ENCODE data around the gene CDYL.

DNA sequence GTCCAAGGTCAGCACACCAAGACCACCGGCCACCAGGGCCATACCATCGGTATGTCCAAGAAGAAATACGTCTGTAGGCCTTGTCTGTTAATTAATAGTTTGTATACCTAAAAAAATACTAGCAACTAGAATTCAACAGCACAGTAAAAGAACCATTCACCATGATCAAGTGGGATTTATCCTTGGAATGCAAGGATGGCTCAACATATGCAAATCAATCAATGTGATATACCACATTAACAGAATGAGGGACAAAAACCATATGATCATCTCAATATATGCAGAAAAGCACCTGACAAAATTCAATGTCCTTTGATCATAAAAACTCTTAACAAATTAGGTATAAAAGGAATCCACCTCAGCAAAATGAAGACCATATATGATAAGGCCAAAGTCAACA, 203.2 kb downstream of the CDYL start:
- TF ChIP-seq NFIC (IDR thresholded peaks at IDR 0.05) = no peak
- TF ChIP-seq TAF1 (IDR thresholded peaks at IDR 0.05; ENCODE audit: low read depth) = no peak
- TF ChIP-seq, protein P1, sequence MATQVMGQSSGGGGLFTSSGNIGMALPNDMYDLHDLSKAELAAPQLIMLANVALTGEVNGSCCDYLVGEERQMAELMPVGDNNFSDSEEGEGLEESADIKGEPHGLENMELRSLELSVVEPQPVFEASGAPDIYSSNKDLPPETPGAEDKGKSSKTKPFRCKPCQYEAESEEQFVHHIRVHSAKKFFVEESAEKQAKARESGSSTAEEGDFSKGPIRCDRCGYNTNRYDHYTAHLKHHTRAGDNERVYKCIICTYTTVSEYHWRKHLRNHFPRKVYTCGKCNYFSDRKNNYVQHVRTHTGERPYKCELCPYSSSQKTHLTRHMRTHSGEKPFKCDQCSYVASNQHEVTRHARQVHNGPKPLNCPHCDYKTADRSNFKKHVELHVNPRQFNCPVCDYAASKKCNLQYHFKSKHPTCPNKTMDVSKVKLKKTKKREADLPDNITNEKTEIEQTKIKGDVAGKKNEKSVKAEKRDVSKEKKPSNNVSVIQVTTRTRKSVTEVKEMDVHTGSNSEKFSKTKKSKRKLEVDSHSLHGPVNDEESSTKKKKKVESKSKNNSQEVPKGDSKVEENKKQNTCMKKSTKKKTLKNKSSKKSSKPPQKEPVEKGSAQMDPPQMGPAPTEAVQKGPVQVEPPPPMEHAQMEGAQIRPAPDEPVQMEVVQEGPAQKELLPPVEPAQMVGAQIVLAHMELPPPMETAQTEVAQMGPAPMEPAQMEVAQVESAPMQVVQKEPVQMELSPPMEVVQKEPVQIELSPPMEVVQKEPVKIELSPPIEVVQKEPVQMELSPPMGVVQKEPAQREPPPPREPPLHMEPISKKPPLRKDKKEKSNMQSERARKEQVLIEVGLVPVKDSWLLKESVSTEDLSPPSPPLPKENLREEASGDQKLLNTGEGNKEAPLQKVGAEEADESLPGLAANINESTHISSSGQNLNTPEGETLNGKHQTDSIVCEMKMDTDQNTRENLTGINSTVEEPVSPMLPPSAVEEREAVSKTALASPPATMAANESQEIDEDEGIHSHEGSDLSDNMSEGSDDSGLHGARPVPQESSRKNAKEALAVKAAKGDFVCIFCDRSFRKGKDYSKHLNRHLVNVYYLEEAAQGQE (IDR thresholded peaks at IDR 0.05; ENCODE audit: low read depth) = no peak
- TF ChIP-seq EP300 (IDR thresholded peaks at IDR 0.05; ENCODE audit: borderline replicate concordance) = no peak
- TF ChIP-seq EGR1 (IDR thresholded peaks at IDR 0.05) = no peak
- no peak for TF ChIP-seq CREB1 (IDR thresholded peaks at IDR 0.05; ENCODE audit: low read depth)
- TF ChIP-seq RAD21 (IDR thresholded peaks at IDR 0.05; ENCODE audit: low read depth) = no peak
- no peak for TF ChIP-seq FOXM1 (IDR thresholded peaks at IDR 0.05; ENCODE audit: borderline replicate concordance, low read depth)

Measured in Ishikawa (cell line).